Left lung (tissue), 10 donors: ENCODE measurements around the gene PAH. TPM values are rescaled to one million over a fixed set of nuclear protein-coding genes. Genes with fewer than 3 reads are reported as not detected.

ENCODE experiments used
- ATAC-seq: fragments of 200-7000 bp; cut with Tn5 transposase; one replicate; pipeline ENCODE4 v1.9.1; 2020; ENCODE audit warnings: moderate library complexity
- DNase-seq, 4 donors: peaks; one replicate each; pipeline ENCODE4 v3.0.0-alpha.2; 2013 to 2020
- H3K27ac ChIP-seq, 2 donors: fragments of 200-600 bp; sonication (generic) in 1 of 2; one replicate each; pipeline versions ENCODE4 v1.5.0 to v1.8.0; 2020 to 2021
- H3K27me3 ChIP-seq, 2 donors: fragments of 200-600 bp; sonication (generic) in 1 of 2; one replicate each; pipeline versions ENCODE4 v1.5.0 to v1.8.0; 2020 to 2021
- H3K36me3 ChIP-seq, 2 donors: fragments of 200-600 bp; sonication (generic) in 1 of 2; one replicate each; pipeline versions ENCODE4 v1.5.0 to v1.8.0; 2020 to 2021
- H3K4me1 ChIP-seq, 2 donors: fragments of 200-600 bp; one replicate each; pipeline ENCODE4 v1.8.0; 2021
- H3K4me3 ChIP-seq, 2 donors: fragments of 200-600 bp; sonication (generic) in 1 of 2; one replicate each; pipeline versions ENCODE4 v1.5.0 to v1.8.0; 2020 to 2021; ENCODE audit warnings: mild to moderate bottlenecking in 1 of 2
- H3K9me3 ChIP-seq, 2 donors: fragments of 200-600 bp; sonication (generic) in 1 of 2; one replicate each; pipeline versions ENCODE4 v1.5.0 to v1.8.0; 2020 to 2021
- intact Hi-C, 2 donors: fragments of 100-400 bp; cut with DNase I; formaldehyde crosslinking; loops; one replicate each; pipeline versions ENCODE4 v1.11.2 to v1.14.2; 2022
- polyA plus RNA-seq, 6 donors: library from polyadenylated mRNA; unstranded; fragments of 120-200 nt; gene quantifications; one replicate each; pipeline ENCODE4 v1.2.1, GENCODE V29; 2013; ENCODE audit not compliant: insufficient read length in 6 of 6
- total RNA-seq, 2 donors: library from RNA; stranded (reverse); fragmentation: NEBNext Ultra II Directional; extraction: Animal tissue kit (Norgen Biotek cat#: 25700); gene quantifications; one replicate each; pipeline ENCODE4 v1.2.1, GENCODE V29; 2021
- TF ChIP-seq, protein P1 (sequence below), 2 donors: fragments of 200-600 bp; sonication (generic) in 1 of 2; IDR thresholded peaks; one replicate each; pipeline versions ENCODE4 v1.5.0 to v1.8.0; 2021; ENCODE audit warnings: antibody characterized with exemption in 2 of 2
- donor health status: DM: no; HTN: yes; CAD: no.
- donor health status: DM: no; HTN: no; CAD: no.

The PAH gene
- total and polyA plus RNA-seq, 8 donors, result 0.29 to 1.1 (median 0.71) TPM; not detected in 2

- Histone ChIP-seq H3K36me3 (no peaks in the 10 kb centered on the region), H3K27me3 (no peaks in the 10 kb centered on the region), H3K4me3 (no peak overlapping the region), H3K9me3 (no peaks in the 10 kb centered on the region), H3K27ac (no peak overlapping the region), H3K4me1 (no peaks in the 10 kb centered on the region)
- intact Hi-C loops, result no loop called here
- ATAC-seq, result no peak
- no peak for DNase-seq
- TF ChIP-seq, protein P1, sequence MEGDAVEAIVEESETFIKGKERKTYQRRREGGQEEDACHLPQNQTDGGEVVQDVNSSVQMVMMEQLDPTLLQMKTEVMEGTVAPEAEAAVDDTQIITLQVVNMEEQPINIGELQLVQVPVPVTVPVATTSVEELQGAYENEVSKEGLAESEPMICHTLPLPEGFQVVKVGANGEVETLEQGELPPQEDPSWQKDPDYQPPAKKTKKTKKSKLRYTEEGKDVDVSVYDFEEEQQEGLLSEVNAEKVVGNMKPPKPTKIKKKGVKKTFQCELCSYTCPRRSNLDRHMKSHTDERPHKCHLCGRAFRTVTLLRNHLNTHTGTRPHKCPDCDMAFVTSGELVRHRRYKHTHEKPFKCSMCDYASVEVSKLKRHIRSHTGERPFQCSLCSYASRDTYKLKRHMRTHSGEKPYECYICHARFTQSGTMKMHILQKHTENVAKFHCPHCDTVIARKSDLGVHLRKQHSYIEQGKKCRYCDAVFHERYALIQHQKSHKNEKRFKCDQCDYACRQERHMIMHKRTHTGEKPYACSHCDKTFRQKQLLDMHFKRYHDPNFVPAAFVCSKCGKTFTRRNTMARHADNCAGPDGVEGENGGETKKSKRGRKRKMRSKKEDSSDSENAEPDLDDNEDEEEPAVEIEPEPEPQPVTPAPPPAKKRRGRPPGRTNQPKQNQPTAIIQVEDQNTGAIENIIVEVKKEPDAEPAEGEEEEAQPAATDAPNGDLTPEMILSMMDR (IDR thresholded peaks at IDR 0.05), result no peak
These were observed 44.0 kb downstream of the PAH start for GRCh38 chr12:102873077-102873476.

DNA sequence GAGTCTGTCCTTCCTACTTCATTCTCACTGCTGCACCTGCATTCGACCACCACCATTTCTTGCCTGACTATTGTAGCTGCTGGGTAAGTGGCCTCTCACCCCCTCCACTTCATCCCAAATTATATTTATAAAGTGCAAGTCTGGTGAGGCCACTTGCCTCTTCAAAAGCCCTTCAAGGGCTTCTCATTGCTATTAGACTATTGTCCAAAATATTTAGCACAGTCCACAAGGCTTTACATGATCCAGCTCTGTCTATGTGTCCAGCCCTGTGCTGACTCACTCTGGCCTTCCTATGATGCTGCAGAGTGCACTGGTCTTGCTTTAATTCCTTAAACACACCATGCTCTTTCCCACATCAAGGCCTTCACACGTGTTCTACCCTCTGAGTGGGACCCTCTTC is 46.0 kb downstream of the PAH start:
- intact Hi-C loops, result no loop called here
- TF ChIP-seq, protein P1 (IDR thresholded peaks at IDR 0.05), result no peak
- Histone ChIP-seq H3K27me3 (no peaks in the 10 kb centered on the region), H3K36me3 (no peaks in the 10 kb centered on the region), H3K4me1 (no peaks in the 10 kb centered on the region), H3K9me3 (no peaks in the 10 kb centered on the region), H3K27ac (no peak overlapping the region), H3K4me3 (no peak overlapping the region)
- ATAC-seq (no peak), DNase-seq (no peak)

DNA sequence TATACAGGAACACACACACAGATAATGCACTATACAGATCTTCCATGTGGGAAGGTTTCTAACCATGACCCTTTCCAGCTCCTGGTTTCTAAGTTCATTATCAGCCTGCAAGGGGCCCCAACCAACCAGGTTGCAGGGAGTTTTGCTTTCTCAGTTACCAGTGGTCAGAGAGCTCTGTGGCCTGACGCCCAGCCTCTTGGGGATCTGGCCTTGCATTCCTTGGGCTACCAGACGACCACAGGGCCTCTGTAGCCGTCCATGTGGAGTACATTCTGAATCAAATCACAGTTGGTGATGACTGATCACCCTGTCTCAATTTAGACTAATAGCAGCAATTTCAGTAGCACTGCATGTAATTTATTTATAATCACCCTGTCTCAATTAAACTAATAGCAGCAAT is 47.5 kb downstream of the PAH start:
- no peak overlapping the region for H3K27ac ChIP-seq
- no peaks in the 10 kb centered on the region for H3K9me3 ChIP-seq
- no peaks in the 10 kb centered on the region for H3K36me3 ChIP-seq
- H3K4me3 ChIP-seq, result no peak overlapping the region
- intact Hi-C loops, result no loop called here
- H3K27me3 ChIP-seq, result no peaks in the 10 kb centered on the region
- no peak for DNase-seq
- H3K4me1 ChIP-seq, result no peaks in the 10 kb centered on the region
- TF ChIP-seq, protein P1 (IDR thresholded peaks at IDR 0.05), result no peak
- ATAC-seq, result no peak

- Histone ChIP-seq H3K4me1 (no peaks in the 10 kb centered on the region), H3K9me3 (no peaks in the 10 kb centered on the region), H3K4me3 (no peak overlapping the region), H3K27ac (no peak overlapping the region), H3K36me3 (no peaks in the 10 kb centered on the region), H3K27me3 (no peaks in the 10 kb centered on the region)
- DNase-seq (no peak), ATAC-seq (no peak)
- intact Hi-C loops, result no loop called here
- TF ChIP-seq, protein P1 (IDR thresholded peaks at IDR 0.05), result no peak
These were observed 51.0 kb downstream of the PAH start for GRCh38 chr12:102865821-102866615.

- Histone ChIP-seq H3K27ac (no peak overlapping the region), H3K27me3 (no peaks in the 10 kb centered on the region), H3K4me3 (no peak overlapping the region), H3K36me3 (no peaks in the 10 kb centered on the region), H3K4me1 (no peaks in the 10 kb centered on the region), H3K9me3 (peaks cover 0 to 3% of the 10 kb centered on the region in 2 donors)
- TF ChIP-seq, protein P1 (IDR thresholded peaks at IDR 0.05), result no peak
- ATAC-seq, result no peak
- DNase-seq, result no peak
- intact Hi-C loops, result no loop called here
These were observed 54.6 kb downstream of the PAH start for GRCh38 chr12:102862486-102862885.
